WTC11 (cell line): ENCODE results near the gene ZNF236. TPM values are rescaled to one million over a fixed set of nuclear protein-coding genes. Genes with fewer than 3 reads are reported as not detected.

ENCODE experiments used
- ATAC-seq: fragments of 200-7000 bp; cut with Tn5 transposase; 2 replicates; pipeline ENCODE4 v1.10.0; 2021; ENCODE audit warnings: mild to moderate bottlenecking, moderate library complexity
- CTCF ChIA-PET: fragments of 300-600 bp; sonication (Branson Sonifier 250); formaldehyde crosslinking; loops from one replicate; lab custom pipeline; 2021; ENCODE audit warnings: antibody characterized with exemption; lab: Charles Lee
- POLR2A ChIA-PET: fragments of 350-600 bp; sonication (Branson Sonifier 250); formaldehyde crosslinking; loops from one replicate; lab custom pipeline; 2021; ENCODE audit warnings: antibody characterized with exemption; lab: Charles Lee
- DNase-seq: peaks from one replicate; pipeline ENCODE4 v3.0.0; 2021; ENCODE audit warnings: low spot score
- H3K27ac Mint-ChIP-seq: 2 replicates; pipeline ENCODE4 v1.8.0; 2021; ENCODE audit warnings: mixed read lengths
- H3K27me3 Mint-ChIP-seq: 2 replicates; pipeline ENCODE4 v1.8.0; 2021; ENCODE audit warnings: low read depth, mild to moderate bottlenecking, moderate library complexity, mixed read lengths
- H3K36me3 Mint-ChIP-seq: 2 replicates; pipeline ENCODE4 v1.8.0; 2021; ENCODE audit warnings: mixed read lengths
- H3K4me1 Mint-ChIP-seq: 2 replicates; pipeline ENCODE4 v1.8.0; 2022; ENCODE audit warnings: mixed read lengths
- H3K4me3 Mint-ChIP-seq: 2 replicates; pipeline ENCODE4 v1.8.0; 2021; ENCODE audit warnings: mild to moderate bottlenecking, moderate library complexity, mixed read lengths
- H3K9me3 Mint-ChIP-seq: 2 replicates; pipeline ENCODE4 v1.8.0; 2021; ENCODE audit warnings: mixed read lengths
- AR ChIP-seq: fragments of 250-450 bp; sonication (Bioruptor Pico); IDR thresholded peaks from 2 replicates; pipeline ENCODE4 v1.9.0; 2021; ENCODE audit warnings: mild to moderate bottlenecking
- ATF6 ChIP-seq: sonication (generic); formaldehyde crosslinking; IDR thresholded peaks from 2 replicates; pipeline ENCODE4 v1.8.1; 2023; ENCODE audit warnings: mild to moderate bottlenecking, missing genetic modification reagents
- CBFB ChIP-seq: sonication (generic); formaldehyde crosslinking; IDR thresholded peaks from 2 replicates; pipeline ENCODE4 v1.8.1; 2022; ENCODE audit warnings: mild to moderate bottlenecking, low read depth, missing genetic modification reagents
- E2F1 ChIP-seq: sonication (generic); formaldehyde crosslinking; IDR thresholded peaks from 2 replicates; pipeline ENCODE4 v1.8.0; 2022; ENCODE audit warnings: mild to moderate bottlenecking, missing genetic modification reagents
- FOXP4 ChIP-seq: sonication (generic); formaldehyde crosslinking; IDR thresholded peaks from 2 replicates; pipeline ENCODE4 v1.8.0; 2022; ENCODE audit warnings: mild to moderate bottlenecking, missing genetic modification reagents
- JAZF1 ChIP-seq: fragments of 250-450 bp; sonication (Bioruptor Pico); IDR thresholded peaks from 2 replicates; pipeline ENCODE4 v1.9.0; 2021; ENCODE audit warnings: moderate library complexity, mild to moderate bottlenecking, inconsistent platforms
- JUN ChIP-seq: sonication (generic); formaldehyde crosslinking; IDR thresholded peaks from 2 replicates; pipeline ENCODE4 v1.8.0; 2023; ENCODE audit warnings: mild to moderate bottlenecking, missing genetic modification reagents
- MXD4 ChIP-seq: fragments of 250-450 bp; sonication (Bioruptor Pico); IDR thresholded peaks from 2 replicates; pipeline ENCODE4 v1.8.0; 2021; ENCODE audit warnings: mild to moderate bottlenecking, moderate library complexity, borderline replicate concordance
- NFATC4 ChIP-seq: fragments of 250-450 bp; sonication (Bioruptor Pico); IDR thresholded peaks from 2 replicates; pipeline ENCODE4 v1.9.0; 2021; ENCODE audit warnings: mild to moderate bottlenecking
- PRRX2 ChIP-seq: fragments of 250-450 bp; sonication (Bioruptor Pico); IDR thresholded peaks from 2 replicates; pipeline ENCODE4 v1.8.0; 2021; ENCODE audit warnings: mild to moderate bottlenecking
- SMAD3 ChIP-seq: sonication (generic); formaldehyde crosslinking; IDR thresholded peaks from 2 replicates; pipeline ENCODE4 v1.8.0; 2022; ENCODE audit warnings: missing genetic modification reagents, mild to moderate bottlenecking, borderline replicate concordance
- SP1 ChIP-seq: sonication (generic); formaldehyde crosslinking; conservative IDR thresholded peaks from 2 replicates; pipeline ENCODE4 v1.8.1; 2022; ENCODE audit warnings: missing genetic modification reagents
- TEAD4 ChIP-seq: sonication (generic); formaldehyde crosslinking; IDR thresholded peaks from 2 replicates; pipeline ENCODE4 v1.8.0; 2022; ENCODE audit warnings: mild to moderate bottlenecking, missing genetic modification reagents
- ZNF317 ChIP-seq: sonication (generic); formaldehyde crosslinking; IDR thresholded peaks from 2 replicates; pipeline ENCODE4 v1.8.1; 2023; ENCODE audit warnings: low read depth, mild to moderate bottlenecking, moderate library complexity, missing genetic modification reagents, borderline replicate concordance
- total RNA-seq: library from RNA; stranded (reverse); gene quantifications from 3 replicates; pipeline ENCODE4 v1.2.3, GENCODE V29; 2021
- TF ChIP-seq, protein P1 (sequence below): sonication (generic); formaldehyde crosslinking; IDR thresholded peaks from 2 replicates; pipeline ENCODE4 v1.8.1; 2022; ENCODE audit warnings: low read depth, mild to moderate bottlenecking, moderate library complexity, missing genetic modification reagents, borderline replicate concordance
- TF ChIP-seq, protein P2 (sequence below): fragments of 250-450 bp; sonication (Bioruptor Pico); IDR thresholded peaks from 2 replicates; pipeline ENCODE4 v1.9.0; 2021; ENCODE audit warnings: moderate library complexity, mild to moderate bottlenecking, inconsistent platforms, borderline replicate concordance

Gene ZNF236
- total RNA-seq, 1 experiment from 2014 or later: 19.9 TPM

DNA sequence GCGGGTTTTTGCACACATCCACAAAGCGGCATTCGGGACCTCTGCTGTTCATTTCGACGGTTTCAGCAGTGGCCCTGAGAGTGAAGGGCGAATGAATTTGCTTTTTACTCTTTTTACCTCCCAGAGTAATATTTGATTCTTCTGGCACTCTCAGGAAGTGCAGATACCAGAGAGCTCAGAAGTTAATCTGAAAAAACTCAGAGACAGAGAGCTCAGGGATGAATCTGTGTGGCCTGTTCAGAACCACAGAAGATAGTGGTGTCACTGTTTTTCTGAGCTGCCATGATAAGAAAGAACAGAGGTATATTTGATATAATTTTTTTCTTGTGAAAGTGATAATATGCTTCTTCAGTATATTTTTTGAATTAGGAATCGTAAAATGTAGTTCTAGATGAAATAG lies 181.0 kb downstream of the ZNF236 start:
- ChIA-PET CTCF (interaction anchor here (1.3 kb wide), 1 partner anchor 14 kb away, joined by 3 read pairs; no protein-coding TSS in a partner anchor), POLR2A (no interaction called here)
- Mint-ChIP-seq H3K27ac (no peak overlapping the region), H3K27me3 (no peaks in the 10 kb centered on the region)
- DNase-seq: no peak
- no peak for ATAC-seq
- no peak for TF ChIP-seq E2F1 (CRISPR knock-in tag)
- no peak for TF ChIP-seq CBFB
- TF ChIP-seq SMAD3: no peak
- no peak for TF ChIP-seq SP1 (CRISPR knock-in tag)
- no peak for TF ChIP-seq ATF6
- TF ChIP-seq, protein P1, sequence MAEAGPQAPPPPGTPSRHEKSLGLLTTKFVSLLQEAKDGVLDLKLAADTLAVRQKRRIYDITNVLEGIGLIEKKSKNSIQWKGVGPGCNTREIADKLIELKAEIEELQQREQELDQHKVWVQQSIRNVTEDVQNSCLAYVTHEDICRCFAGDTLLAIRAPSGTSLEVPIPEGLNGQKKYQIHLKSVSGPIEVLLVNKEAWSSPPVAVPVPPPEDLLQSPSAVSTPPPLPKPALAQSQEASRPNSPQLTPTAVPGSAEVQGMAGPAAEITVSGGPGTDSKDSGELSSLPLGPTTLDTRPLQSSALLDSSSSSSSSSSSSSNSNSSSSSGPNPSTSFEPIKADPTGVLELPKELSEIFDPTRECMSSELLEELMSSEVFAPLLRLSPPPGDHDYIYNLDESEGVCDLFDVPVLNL: no peak
- TF ChIP-seq, all 79 proteins: peak for 0
- peaks cover 22% of the 10 kb centered on the region for H3K4me1 Mint-ChIP-seq
- H3K36me3 Mint-ChIP-seq: no peaks in the 10 kb centered on the region
- H3K4me3 Mint-ChIP-seq: no peak overlapping the region
- no peaks in the 10 kb centered on the region for H3K9me3 Mint-ChIP-seq

GRCh38 chr18:77004555-77005380 lies 182.4 kb downstream of the ZNF236 start:
- H3K4me1 Mint-ChIP-seq: peaks cover 23% of the 10 kb centered on the region
- no peak overlapping the region for H3K4me3 Mint-ChIP-seq
- no peaks in the 10 kb centered on the region for H3K9me3 Mint-ChIP-seq
- no peak for ATAC-seq
- no peaks in the 10 kb centered on the region for H3K36me3 Mint-ChIP-seq
- POLR2A ChIA-PET: no interaction called here
- H3K27ac Mint-ChIP-seq: no peak overlapping the region
- no peak for DNase-seq
- no peaks in the 10 kb centered on the region for H3K27me3 Mint-ChIP-seq
- TF ChIP-seq FOXP4 (no peak), JUN (CRISPR knock-in tag) (no peak), ZNF317 (no peak), PRRX2 (CRISPR knock-in tag) (no peak), NFATC4 (CRISPR knock-in tag) (no peak), MXD4 (CRISPR knock-in tag) (no peak), JAZF1 (CRISPR knock-in tag) (no peak), AR (CRISPR knock-in tag) (no peak), TEAD4 (CRISPR knock-in tag) (no peak)
- TF ChIP-seq, protein P2, sequence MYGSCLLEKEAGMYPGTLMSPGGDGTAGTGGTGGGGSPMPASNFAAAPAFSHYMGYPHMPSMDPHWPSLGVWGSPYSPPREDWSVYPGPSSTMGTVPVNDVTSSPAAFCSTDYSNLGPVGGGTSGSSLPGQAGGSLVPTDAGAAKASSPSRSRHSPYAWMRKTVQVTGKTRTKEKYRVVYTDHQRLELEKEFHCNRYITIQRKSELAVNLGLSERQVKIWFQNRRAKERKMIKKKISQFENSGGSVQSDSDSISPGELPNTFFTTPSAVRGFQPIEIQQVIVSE: no peak
- TF ChIP-seq, all 79 proteins: peak for 0
- CTCF ChIA-PET: interaction anchor here (1.3 kb wide), 1 partner anchor 206 kb away, joined by 3 read pairs; no protein-coding TSS in a partner anchor
